DMS 273 treated with DMSO at 0.1 percent for 48 hours (cell line): ENCODE data around the gene ZMYM4.
A peak's percentile ranks its signal among the peaks of the same experiment; 100 is the strongest.
"Not testable (repeated sequence)": the region's sequence is repeated elsewhere in the genome, so short reads cannot be mapped to it uniquely, and the experiment has no call there.

Experiments used
- DNase-seq: peaks from one replicate; lab custom pipeline; 2025; lab: John Stamatoyannopoulos, UW

ZMYM4 gene

DNA sequence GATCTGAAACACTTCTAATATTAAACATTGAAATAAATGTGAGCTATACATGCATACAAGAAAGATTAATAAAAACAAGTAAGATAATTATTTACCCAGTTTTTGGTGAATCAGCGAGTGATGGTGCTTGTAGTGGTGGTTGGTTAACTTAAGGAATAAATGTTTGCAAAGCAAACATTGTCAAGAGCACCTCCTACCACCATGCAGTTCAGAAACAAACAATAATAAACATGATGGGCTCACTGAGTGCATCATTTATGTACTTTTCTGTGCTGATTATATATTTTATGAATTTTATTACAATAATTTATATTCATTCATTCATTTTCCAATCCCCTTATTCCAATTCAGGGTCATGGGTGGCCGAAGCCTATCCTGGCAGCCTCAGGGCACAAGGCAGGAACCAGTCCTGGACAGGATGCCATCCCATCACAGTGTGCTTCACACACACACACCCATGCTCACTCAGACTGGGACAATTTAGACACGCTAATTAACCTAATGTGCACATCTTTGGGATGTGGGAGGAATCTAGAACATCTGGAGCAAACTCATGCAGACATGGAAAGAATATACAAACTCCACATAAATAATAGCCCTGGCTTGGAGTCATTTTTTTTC is 57.8 kb downstream of the ZMYM4 start:
- DNase-seq, result no peak

DNA sequence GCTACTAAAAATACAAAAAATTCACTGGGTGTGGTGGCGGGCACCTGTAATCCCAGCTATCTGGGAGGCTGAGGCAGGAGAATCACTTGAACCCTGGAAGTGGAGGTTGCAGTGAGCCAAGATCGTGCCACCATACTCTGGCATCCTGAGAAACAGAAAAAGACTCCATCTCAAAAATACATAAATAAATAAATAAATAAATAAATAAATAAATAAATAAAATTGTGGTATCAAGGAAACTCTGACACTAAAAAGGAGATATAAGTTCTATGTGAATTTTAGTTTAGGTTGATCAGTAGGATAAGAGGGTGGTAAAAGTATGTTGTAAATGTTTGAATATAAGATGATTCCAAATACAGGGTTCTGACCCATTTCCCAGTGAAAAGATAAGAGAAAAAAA is 63.1 kb downstream of the ZMYM4 start:
- not testable (repeated sequence) for DNase-seq

DNA sequence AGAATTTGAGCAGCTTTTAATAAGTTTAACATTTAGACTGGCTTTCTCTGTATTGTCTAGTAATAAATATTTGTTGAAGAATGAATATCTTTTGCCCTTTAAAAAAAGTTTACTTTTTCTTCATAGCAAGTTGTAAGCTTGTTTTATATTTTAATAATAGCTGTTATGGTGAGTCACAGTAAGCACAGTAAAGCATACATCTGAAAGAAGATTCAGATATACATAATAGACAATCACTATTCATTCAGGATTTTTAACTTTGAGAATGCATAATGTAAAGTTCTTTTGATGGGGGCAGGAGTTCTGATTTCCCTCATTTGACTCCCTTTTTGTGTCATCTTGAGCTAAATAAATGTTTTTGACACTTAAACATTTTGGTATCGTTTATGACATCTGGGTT is 66.0 kb downstream of the ZMYM4 start:
- DNase-seq, result no peak

DNA sequence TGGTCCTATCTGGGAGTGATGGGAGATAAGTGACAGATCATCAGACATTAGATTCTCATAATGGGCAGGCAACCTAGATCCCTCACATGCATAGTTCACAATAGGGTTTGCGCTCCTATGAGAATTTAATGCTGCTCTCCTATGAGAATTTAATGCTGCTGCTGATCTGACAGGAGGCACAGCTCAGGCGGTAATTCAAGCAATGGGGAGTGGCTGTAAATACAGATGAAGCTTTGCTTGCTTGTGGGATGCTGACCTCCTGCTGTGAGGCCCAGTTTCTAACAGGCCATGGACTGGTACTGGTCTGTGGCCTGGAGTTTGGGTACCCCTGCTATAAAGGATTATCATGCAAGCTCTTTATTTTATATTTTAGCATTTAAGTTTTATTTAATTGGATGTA is 72.0 kb downstream of the ZMYM4 start:
- DNase-seq, result no peak

DNA sequence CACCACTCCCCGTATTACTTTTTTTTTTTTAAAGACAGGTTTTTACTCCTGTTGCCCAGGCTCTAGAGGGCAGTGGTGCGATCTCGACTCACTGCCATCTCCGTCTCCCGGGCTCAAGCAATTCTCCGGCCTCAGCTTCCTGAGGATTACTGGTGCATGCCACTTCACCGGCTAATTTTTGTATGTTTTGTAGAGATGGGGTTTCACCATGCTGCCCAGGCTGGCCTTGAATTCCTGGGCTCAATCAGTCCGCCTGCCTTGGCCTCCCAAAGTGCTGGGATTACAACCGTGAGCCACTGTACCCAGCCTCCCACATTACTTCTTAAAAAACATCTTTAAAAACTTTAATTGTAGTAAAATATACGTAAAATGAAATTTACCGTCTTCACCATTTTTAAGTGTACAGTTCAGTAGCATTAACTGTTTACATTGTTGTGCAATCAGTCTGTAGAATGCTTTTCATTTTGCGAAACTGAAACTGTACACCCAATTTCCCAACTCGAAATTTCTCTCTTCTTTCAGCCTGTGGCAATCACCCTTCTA is 77.0 kb downstream of the ZMYM4 start:
- DNase-seq, result no peak

DNA sequence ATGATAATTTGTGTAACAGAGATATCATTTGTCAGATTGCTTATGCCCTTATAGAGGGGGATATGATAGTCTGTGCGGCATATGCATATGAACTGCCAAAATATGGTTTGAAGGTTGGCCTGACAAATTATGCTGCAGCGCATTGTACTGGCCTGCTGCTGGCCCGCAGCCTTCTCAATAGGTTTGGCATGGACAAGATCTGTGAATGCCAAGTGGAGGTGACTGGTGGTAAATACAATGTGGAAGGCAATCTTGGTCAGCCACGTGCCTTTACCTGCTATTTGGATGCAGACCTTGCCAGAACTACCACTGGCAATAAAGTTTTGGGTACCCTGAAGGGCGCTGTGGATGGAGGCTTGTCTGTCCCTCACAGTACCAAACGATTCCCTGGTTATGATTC is 82.4 kb downstream of the ZMYM4 start:
- DNase-seq, result no peak

DNA sequence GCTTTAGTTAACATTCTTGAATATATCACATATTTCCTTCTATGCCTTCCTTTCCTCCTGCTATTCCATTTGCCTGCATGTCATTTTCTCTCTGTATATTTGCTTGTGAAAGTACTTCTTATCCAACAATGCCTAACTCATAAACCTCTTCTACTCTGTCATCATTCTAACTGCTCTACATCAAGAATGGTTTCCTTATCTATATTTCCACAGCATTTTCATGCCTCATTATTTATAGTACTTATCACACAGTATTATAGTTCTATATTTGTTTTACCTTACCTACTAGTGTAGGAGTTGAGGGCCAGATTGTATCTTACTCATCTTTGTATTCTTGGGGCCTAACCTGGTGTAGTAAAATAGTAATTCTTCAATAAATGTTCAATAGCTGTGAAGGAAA is 91.5 kb downstream of the ZMYM4 start:
- no peak for DNase-seq

DNA sequence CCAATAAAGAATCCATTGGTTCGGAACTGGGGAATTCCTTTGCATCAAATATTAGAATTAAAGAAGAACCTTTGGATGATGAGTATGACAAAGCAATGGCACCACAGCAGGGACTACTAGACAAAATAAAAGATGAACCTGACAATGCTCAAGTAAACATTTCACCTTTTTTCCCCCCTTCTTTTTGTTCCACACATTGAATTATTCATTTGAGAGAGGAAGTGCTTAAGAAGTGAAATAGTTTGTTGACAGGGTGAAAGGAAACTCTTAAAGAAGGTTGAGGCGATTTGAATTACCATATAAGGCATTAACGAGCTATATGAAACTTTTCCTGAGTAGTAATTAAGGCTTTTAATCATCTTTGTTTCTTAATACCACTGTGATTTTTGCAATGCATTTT is 93.1 kb downstream of the ZMYM4 start:
- DNase-seq, result no peak

DNA sequence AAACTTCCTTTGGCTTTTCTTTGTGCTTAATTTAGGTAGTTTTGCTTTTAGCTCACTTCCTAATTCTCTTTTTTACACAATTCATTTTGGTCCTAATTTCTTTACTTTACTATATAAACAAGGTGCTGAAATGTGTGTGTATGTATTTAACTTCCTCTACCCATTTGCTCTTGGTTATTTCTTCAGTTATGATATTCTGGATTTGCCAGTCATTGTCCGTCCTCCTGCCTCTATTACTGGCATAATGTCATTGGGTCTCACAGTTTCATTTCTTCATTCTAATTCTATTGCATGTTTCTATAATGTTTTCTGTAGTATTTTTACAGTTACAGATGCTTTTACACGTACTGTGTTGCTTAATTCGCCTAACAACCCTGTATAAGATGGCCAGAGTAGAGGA is 96.2 kb downstream of the ZMYM4 start:
- DNase-seq, result no peak

DNA sequence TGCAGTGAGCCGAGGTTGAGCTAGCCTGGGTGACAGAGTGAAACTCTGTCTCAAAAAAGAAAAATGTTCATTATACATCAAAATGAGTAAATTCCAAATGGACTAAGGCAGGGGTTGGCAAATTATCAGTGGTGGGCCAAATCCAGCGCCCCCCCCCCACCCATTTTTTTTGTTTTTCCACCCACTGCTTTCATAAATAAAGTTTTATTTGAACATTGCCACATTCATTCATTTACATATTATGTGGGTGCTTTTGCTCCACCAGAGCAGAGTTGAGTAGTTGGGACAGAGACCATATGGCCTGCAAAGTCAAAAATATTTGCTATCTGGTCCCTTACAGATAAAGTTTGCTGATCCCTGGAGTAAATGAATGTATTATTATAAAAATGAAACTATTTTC is 99.4 kb downstream of the ZMYM4 start:
- no peak for DNase-seq

DNA sequence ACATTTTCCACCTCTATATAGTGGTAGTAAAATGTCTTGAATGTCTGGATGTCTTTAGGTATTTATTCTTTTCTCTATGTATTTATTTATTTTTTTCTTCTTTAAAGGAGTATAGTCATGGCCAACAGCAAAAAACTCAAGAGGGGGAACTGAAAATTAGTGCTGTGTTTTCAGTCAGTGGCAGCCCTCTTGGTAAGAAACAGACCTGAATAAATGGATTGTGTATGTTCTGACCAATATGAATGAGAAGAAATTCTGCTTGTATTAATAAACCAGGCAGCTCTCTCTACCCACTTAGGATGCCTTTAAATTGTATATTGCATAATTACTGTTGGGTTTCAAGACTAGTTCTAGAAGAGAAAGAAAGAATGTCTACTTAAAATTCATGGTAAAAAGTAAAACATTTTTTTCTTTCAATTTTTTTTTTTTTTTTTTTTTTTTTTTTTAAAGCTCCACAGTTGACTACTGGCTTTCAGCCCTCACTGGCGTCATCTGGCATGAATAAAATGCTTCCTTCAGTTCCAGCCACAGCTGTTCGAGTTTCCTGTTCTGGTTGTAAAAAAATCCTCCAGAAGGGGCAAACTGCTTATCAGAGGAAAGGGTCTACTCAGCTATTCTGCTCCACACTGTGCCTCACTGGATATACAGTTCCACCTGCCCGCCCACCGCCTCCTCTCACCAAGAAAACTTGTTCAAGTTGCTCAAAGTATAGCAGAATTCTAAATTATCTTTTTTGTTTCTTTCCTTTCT is 101.6 kb downstream of the ZMYM4 start:
- peak; percentile 34 for DNase-seq

DNA sequence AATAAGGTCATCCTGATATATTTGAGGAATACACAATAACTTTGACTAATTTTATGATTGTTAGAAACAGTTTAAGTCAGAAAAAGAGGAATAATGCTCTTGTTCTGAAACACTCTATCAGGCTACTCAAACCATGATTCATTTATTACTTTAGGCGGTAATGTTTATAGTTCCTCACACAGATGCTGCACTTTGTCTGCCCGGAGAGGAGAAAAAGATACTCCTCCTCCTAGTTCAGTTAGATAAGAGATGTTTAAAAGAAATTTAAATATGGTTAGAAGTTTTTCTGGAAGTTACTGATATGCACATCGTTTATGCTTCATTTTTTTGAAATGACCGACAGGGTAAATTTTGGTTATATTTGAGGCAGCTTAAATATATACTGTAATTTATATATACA is 103.0 kb downstream of the ZMYM4 start:
- no peak for DNase-seq

DNA sequence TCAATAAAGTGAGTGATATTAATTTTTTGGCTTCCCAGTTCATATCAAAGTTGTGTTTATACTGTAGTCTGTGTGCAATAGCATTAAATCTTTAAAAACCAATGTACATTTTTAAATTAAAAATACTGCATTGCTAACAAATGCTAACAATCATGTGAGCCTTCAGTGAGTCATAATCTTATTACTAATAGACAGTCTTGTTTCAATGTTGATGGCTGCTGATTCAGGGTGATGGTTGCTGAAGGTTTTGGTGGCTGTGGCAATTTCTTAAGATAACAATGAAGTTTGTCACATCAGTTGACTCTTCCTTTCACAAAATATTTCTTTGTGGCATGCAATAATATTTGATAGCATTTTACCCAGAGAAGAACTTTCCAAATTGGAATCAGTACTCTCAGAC is 109.0 kb downstream of the ZMYM4 start:
- no peak for DNase-seq

DNA sequence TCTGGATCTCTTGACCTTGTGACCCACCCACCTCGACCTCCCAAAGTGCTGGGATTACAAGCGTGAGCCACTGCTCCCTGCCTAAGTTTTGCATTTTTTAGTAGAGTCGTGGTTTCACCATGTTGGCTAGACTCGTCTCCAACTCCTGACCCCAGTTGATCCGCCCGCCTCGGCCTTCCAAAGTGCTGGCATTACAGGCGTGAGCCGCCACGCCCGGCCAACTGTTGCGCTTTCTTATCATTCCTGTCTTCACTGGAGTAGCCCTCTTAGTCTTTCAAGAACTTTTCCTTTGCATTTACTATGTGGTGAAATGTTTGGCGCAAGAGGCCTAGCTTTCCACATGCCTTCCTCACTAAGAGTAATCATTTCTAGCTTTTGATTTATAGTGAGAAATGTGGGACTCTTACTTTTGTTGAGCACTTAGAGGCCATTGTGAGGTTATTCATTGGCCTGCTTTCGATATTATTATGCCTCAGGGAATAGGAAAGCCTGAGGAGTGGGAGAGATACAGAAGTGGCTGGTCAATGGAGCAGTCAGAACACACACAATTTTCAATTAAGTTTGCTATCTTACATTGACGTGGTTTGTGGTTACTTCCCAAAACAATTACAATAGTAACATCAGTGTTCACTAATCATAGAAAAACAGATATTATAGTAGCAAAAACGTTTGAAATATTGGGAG is 111.0 kb downstream of the ZMYM4 start:
- DNase-seq, result no peak

DNA sequence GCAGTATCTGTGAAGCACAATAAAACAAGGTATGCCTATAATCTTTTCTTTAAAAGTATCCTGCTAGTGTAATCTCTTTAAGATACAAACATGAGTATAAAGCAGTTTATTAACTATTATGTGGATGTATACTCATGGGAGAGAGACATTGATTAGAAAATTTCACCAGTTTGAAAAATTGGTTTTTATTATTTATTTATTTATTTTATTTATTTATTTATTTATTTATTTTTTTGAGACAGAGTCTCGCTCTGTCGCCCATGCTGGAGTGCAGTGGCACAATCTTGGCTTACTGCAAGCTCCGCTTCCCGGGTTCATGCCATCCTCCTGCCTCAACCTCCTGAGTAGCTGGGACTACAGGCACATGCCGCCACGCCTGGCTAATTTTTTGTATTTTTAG is 111.6 kb downstream of the ZMYM4 start:
- not testable (repeated sequence) for DNase-seq

DNA sequence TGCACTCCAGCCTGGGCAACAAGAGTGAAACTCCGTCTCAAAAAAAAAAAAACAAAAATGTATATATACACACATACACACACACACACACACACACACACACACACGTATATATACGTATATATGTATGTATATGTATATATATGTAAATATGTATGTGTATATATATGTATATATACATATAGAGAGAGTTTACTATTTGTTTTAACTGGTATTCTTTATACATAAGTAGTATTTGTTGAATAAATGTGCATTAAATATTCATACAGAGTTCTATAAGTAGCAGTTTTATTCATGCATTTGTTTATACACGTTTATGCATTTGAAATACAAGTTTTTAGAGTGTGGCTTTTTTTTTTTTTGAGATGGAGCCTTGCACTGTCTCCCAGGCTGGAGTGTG is 113.6 kb downstream of the ZMYM4 start:
- DNase-seq, result no peak

DNA sequence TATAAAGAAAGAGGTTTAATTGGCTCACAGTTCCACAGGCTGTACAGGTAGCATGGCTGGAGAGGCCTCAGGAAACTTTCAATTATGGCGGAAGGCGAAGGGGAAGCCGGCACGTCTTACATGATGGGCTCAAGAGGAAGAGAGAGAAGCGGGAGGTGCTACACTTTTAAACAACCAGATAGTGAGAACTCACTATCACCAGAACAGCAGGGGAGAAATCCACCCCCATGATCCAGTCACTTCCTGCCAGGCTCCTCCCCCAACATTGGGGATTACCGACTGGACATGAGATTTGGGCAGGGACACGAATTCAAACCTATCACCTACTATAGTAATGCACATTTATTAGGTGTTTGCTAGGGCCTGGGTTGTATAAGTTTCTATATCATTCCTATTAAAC is 117.8 kb downstream of the ZMYM4 start:
- no peak for DNase-seq

DNA sequence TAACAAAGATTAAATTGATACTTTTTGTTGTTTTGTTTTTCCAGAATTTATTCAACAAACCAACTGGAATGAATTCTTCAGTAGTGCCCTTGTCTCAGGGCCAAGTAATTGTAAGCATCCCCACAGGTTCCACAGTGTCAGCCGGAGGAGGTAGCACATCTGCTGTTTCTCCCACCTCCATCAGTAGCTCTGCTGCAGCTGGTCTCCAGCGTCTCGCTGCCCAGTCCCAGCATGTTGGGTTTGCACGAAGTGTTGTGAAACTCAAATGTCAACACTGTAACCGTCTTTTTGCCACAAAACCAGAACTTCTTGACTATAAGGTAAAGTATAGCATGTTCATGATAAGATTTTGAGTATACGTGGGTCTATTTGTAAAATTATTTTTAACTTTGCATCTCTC is 118.5 kb downstream of the ZMYM4 start:
- no peak for DNase-seq

DNA sequence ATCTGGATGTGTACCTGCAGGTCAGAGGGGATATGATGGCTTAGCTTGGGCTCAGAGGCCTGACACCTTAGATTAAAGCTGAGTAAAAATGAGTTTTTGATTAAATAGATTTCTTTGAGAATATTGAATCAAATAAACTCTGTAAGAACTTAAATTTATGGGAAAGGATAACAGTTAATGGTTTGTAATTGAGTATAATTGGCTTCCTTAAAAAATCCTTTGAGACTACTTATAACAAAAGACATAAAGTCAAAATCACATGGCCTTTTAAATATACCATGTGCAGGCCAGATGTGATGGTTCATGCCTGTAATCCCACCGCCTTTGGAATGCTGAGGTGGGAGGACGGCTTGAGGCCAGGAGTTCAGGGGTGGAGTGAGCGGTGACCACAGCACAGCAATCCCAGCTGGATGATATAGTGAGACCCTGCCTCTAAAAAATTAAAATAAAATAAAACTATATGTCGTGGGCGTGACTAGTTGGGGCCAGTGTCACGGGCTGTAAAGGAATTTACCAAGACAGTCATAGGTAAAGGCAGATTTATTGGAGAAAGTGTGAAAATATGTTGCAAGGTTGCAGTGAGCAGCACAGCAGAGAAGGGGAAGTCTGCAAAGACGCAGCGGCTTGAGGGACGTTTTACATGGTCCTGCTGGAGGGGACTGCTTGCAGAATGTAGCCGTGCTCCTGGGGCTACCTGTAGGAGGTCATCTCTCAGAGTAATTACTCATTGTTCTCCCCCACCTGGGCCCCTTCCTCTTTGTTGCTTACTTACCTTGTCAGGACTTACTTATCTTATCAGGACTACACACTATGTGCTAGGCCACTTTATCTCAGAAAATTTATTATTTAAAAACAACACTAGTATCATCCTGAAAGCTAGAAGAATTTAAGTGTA is 122.3 kb downstream of the ZMYM4 start:
- no peak for DNase-seq

DNA sequence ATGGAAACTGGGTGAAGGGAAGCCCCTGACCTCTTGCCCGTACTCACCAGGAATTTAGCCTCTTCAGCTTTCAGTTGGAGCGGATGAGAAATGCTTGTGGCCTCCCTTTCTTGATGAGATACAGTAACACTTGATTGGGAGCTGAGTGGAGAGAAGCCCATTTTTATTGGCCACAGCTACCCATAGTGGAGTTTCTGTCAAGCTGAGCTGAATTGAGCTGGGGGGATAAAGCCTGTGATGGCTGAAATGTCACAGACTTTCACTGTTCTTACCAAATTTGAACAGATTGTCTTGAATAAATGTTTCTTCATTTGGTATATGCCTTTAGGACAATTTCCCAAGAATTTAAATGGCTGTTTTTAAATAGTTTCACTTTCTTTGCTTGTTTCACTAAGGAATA is 125.9 kb downstream of the ZMYM4 start:
- DNase-seq, result no peak

DNA sequence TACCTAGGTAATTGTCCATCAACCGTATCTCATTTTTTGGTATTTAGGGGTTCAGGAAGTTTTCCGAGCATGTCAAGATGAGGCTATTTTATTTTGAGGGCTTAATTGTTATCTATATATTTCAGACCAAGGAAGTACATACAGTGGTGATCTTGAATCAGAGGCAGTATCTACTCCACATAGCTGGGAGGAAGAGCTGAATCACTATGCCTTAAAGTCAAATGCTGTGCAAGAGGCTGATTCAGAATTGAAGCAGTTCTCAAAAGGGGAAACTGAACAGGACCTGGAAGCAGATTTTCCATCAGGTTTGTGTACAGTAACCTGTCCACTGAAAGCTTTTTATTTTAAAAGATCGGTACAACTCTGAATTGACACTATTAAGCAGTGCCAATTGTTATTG is 130.2 kb downstream of the ZMYM4 start:
- DNase-seq, result no peak

DNA sequence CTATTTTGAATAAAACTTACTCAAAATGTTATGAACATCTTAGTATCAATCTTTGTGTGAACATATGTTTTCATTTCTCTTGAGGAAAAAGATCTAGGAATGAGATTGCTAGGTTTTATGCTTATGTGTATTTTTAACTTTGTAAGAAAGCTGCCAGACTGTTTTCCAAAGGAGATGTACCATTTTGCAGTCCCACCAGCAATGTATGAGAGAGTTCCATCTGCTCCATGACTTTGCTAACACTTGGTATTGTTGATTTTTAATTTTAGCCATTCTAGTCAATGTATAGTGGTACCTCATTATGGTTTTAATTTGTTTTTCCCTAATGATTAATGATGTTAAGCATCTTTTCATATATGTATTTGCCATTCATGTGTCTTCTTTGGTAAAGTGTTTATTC is 132.5 kb downstream of the ZMYM4 start:
- DNase-seq, result no peak
